H1 (cell line): ENCODE measurements around the gene HOXC11. TPM values are rescaled to one million over a fixed set of nuclear protein-coding genes. Genes with fewer than 3 reads are reported as not detected.
A peak's percentile ranks its signal among the peaks of the same experiment; 100 is the strongest.

Source experiments
- CTCF ChIA-PET: fragments of 300-600 bp; sonication (Branson Sonifier 250); formaldehyde crosslinking; loops from one replicate; lab custom pipeline; 2021; ENCODE audit not compliant: partially characterized antibody; lab: Charles Lee
- POLR2A ChIA-PET: fragments of 300-600 bp; sonication (Branson Sonifier 250); formaldehyde crosslinking; loops from one replicate; lab custom pipeline; 2021; ENCODE audit warnings: inconsistent platforms; ENCODE audit not compliant: partially characterized antibody; lab: Charles Lee
- DNase-seq, 2 experiments: peaks; one replicate each; pipeline versions ENCODE4 v3.0.0 to v3.0.0-alpha.2; 2010 to 2022; ENCODE audit warnings: low spot score in 2 of 2, low read depth in 1 of 2, mixed read lengths in 1 of 2
- FAIRE-seq: peaks from 2 replicates; lab custom pipeline; 2011; peaks lifted over from hg19 to GRCh38; lab: Jason Lieb, UNC
- H2AFZ ChIP-seq: 2 replicates; pipeline ENCODE4 v1.8.1; 2012; ENCODE audit warnings: low read length, inconsistent platforms
- H2AK5ac ChIP-seq: 2 replicates; pipeline ENCODE4 v1.6.1; 2013; ENCODE audit warnings: low read depth, low read length
- H2BK120ac ChIP-seq: replicated peaks from 2 replicates; pipeline ENCODE3; 2013; ENCODE audit warnings: low read depth, low read length, inconsistent platforms
- H2BK12ac ChIP-seq: 2 replicates; pipeline ENCODE4 v1.6.1; 2013; ENCODE audit warnings: low read depth, low read length
- H2BK15ac ChIP-seq: 2 replicates; pipeline ENCODE4 v1.6.1; 2013; ENCODE audit warnings: low read length
- H2BK20ac ChIP-seq: 2 replicates; pipeline ENCODE4 v1.6.1; 2013; ENCODE audit warnings: low read length
- H2BK5ac ChIP-seq: 2 replicates; pipeline ENCODE4 v1.6.1; 2013; ENCODE audit warnings: low read depth, low read length
- H3K14ac ChIP-seq: 2 replicates; pipeline ENCODE4 v1.6.1; 2013; ENCODE audit warnings: inconsistent platforms; ENCODE audit not compliant: insufficient read length
- H3K18ac ChIP-seq: 2 replicates; pipeline ENCODE4 v1.6.1; 2013; ENCODE audit warnings: low read length; ENCODE audit errors: extremely low read depth
- H3K23ac ChIP-seq: 2 replicates; pipeline ENCODE4 v1.6.1; 2013; ENCODE audit warnings: inconsistent platforms; ENCODE audit not compliant: insufficient read length
- H3K23me2 ChIP-seq: 2 replicates; pipeline ENCODE4 v1.6.1; 2013; ENCODE audit warnings: low read depth, low read length
- H3K27ac ChIP-seq: 2 replicates; pipeline ENCODE4 v1.6.1; 2011; ENCODE audit warnings: low read depth, low read length, inconsistent platforms
- H3K27me3 ChIP-seq, 4 experiments: replicated peaks in 1 of 4; 1 replicate in 1 of 4; 2 replicates in 3 of 4; pipeline versions ENCODE4 v1.6.1 to v1.8.1; 2011 to 2013; ENCODE audit warnings: low read length in 3 of 4, mild to moderate bottlenecking in 3 of 4, inconsistent platforms in 2 of 4, mixed read lengths in 2 of 4, moderate library complexity in 1 of 4; ENCODE audit not compliant: control insufficient read depth in 3 of 4, insufficient read depth in 3 of 4; ENCODE audit errors: extremely low read depth in 1 of 4
- H3K36me3 ChIP-seq, 4 experiments: 2 replicates each; pipeline versions ENCODE4 v1.6.1 to v1.8.1; 2011 to 2013; ENCODE audit warnings: mild to moderate bottlenecking in 4 of 4, low read length in 3 of 4, moderate library complexity in 2 of 4, control low read depth in 1 of 4, inconsistent platforms in 1 of 4; ENCODE audit not compliant: insufficient read depth in 4 of 4, control insufficient read depth in 2 of 4
- H3K4ac ChIP-seq: replicated peaks from 2 replicates; pipeline ENCODE3; 2013; ENCODE audit warnings: low read length, low read depth, mixed read lengths, inconsistent platforms; ENCODE audit not compliant: insufficient read length
- H3K4me1 ChIP-seq, 4 experiments: replicated peaks in 1 of 4; 1 replicate in 1 of 4; 2 replicates in 3 of 4; pipeline versions ENCODE4 v1.6.1 to v1.8.1; 2011 to 2013; ENCODE audit warnings: low read length in 3 of 4, inconsistent platforms in 2 of 4, mixed read lengths in 1 of 4; ENCODE audit not compliant: insufficient read depth in 4 of 4, control insufficient read depth in 3 of 4
- H3K4me2 ChIP-seq, 2 experiments: 2 replicates each; pipeline versions ENCODE4 v1.6.1 to v1.8.1; 2011 to 2013; ENCODE audit warnings: low read depth in 2 of 2, low read length in 2 of 2, control low read depth in 1 of 2, inconsistent platforms in 1 of 2, mild to moderate bottlenecking in 1 of 2; ENCODE audit not compliant: insufficient read depth in 1 of 2
- H3K4me3 ChIP-seq, 4 experiments: fragments of 200-600, 300-600 bp in 1 of 4; sonication (generic), shearing (Covaris generic), sonication (Bioruptor Twin) in 1 of 4; 2 replicates each; pipeline versions ENCODE4 v1.5.1 to v1.8.1; 2011 to 2016; ENCODE audit warnings: low read length in 4 of 4, low read depth in 3 of 4, control low read depth in 2 of 4, inconsistent platforms in 2 of 4, mild to moderate bottlenecking in 2 of 4, mixed read lengths in 1 of 4, moderate library complexity in 1 of 4; ENCODE audit not compliant: insufficient read depth in 2 of 4; ENCODE audit errors: extremely low read depth in 1 of 4
- H3K56ac ChIP-seq: replicated peaks from 2 replicates; pipeline ENCODE3; 2013; ENCODE audit warnings: low read depth, mild to moderate bottlenecking, mixed read lengths, low read length, inconsistent platforms; ENCODE audit not compliant: insufficient read length
- H3K79me1 ChIP-seq: 2 replicates; pipeline ENCODE4 v1.6.1; 2013; ENCODE audit warnings: low read depth, low read length, control low read depth
- H3K79me2 ChIP-seq, 2 experiments: 2 replicates each; pipeline versions ENCODE4 v1.6.1 to v1.8.1; 2012 to 2013; ENCODE audit warnings: low read length in 2 of 2, mild to moderate bottlenecking in 2 of 2, inconsistent platforms in 1 of 2; ENCODE audit not compliant: insufficient read depth in 2 of 2, control insufficient read depth in 1 of 2
- H3K9ac ChIP-seq, 4 experiments: replicated peaks in 1 of 4; 1 replicate in 1 of 4; 2 replicates in 3 of 4; pipeline versions ENCODE4 v1.6.1 to v1.8.1; 2011 to 2013; ENCODE audit warnings: low read depth in 3 of 4, low read length in 3 of 4, control low read depth in 2 of 4, mild to moderate bottlenecking in 2 of 4, moderate library complexity in 2 of 4, inconsistent platforms in 1 of 4; ENCODE audit errors: extremely low read depth in 1 of 4
- H3K9me3 ChIP-seq, 2 experiments: 2 replicates each; pipeline versions ENCODE4 v1.6.1 to v1.8.1; 2012 to 2013; ENCODE audit warnings: mild to moderate bottlenecking in 2 of 2, moderate library complexity in 2 of 2, control low read depth in 1 of 2, inconsistent platforms in 1 of 2, low read depth in 1 of 2, low read length in 1 of 2, mixed read lengths in 1 of 2; ENCODE audit not compliant: insufficient read depth in 2 of 2
- H4K20me1 ChIP-seq, 2 experiments: replicated peaks in 1 of 2; 2 replicates each; pipeline versions ENCODE3 to v1.8.1; 2011 to 2013; ENCODE audit warnings: inconsistent platforms in 2 of 2, low read length in 2 of 2, mild to moderate bottlenecking in 1 of 2; ENCODE audit not compliant: insufficient read depth in 2 of 2, control insufficient read depth in 1 of 2
- H4K5ac ChIP-seq: 2 replicates; pipeline ENCODE4 v1.6.1; 2013; ENCODE audit warnings: low read length, low read depth, mixed read lengths, inconsistent platforms; ENCODE audit not compliant: insufficient read length
- H4K8ac ChIP-seq: 2 replicates; pipeline ENCODE4 v1.8.0; 2013; ENCODE audit warnings: mild to moderate bottlenecking, moderate library complexity, low read length, inconsistent platforms; ENCODE audit not compliant: insufficient read depth; ENCODE audit errors: extremely low read depth
- H4K91ac ChIP-seq: replicated peaks from 2 replicates; pipeline ENCODE3; 2013; ENCODE audit warnings: low read length, mixed read lengths, inconsistent platforms; ENCODE audit not compliant: insufficient read length
- CBX8 ChIP-seq: fragments of 300-800, 300-1000 bp; sonication (generic); IDR thresholded peaks from 2 replicates; pipeline ENCODE4 v1.7.1; 2016; ENCODE audit warnings: low read depth, low read length, borderline replicate concordance
- CTCF ChIP-seq, 3 experiments: IDR thresholded peaks; 1 replicate in 2 of 3; 2 replicates in 1 of 3; pipeline versions ENCODE4 v1.5.1 to v1.6.1; 2011; ENCODE audit warnings: low read length in 3 of 3, mild to moderate bottlenecking in 3 of 3, inconsistent platforms in 2 of 3, low read depth in 1 of 3, moderate library complexity in 1 of 3; ENCODE audit not compliant: insufficient read depth in 1 of 3; ENCODE audit errors: control extremely low read depth in 1 of 3
- EZH2 ChIP-seq: fragments of 200-600 bp; sonication (generic); IDR thresholded peaks from 2 replicates; pipeline ENCODE4 v1.7.1; 2012; ENCODE audit warnings: low read depth, mild to moderate bottlenecking, moderate library complexity, low read length, inconsistent platforms; ENCODE audit not compliant: severe bottlenecking
- RNF2 ChIP-seq: fragments of 200-900, 300-1000 bp; sonication (generic); IDR thresholded peaks from 2 replicates; pipeline ENCODE4 v1.7.1; 2016; ENCODE audit warnings: borderline replicate concordance, low read depth, mild to moderate bottlenecking, antibody characterized with exemption, low read length; ENCODE audit not compliant: poor library complexity, severe bottlenecking; ENCODE audit errors: missing control alignments
- SUZ12 ChIP-seq: fragments of 200-600 bp; sonication (generic); IDR thresholded peaks from 2 replicates; pipeline ENCODE4 v1.6.1; 2012; ENCODE audit warnings: mild to moderate bottlenecking, inconsistent platforms, low read length, moderate library complexity, mixed read lengths
- WGBS, 2 experiments: shearing (Covaris generic) in 1 of 2; methylation state at CpG; one replicate each; pipeline versions ENCODE4 v1.1.6 to v1.1.7; 2013 to 2015; ENCODE audit warnings: low lambda C conversion rate in 2 of 2, mixed read lengths in 2 of 2, inconsistent platforms in 1 of 2, low coverage in 1 of 2, missing lambda C conversion rate in 1 of 2; ENCODE audit not compliant: insufficient replicate concordance in 2 of 2, insufficient coverage in 1 of 2, insufficient read length in 1 of 2; ENCODE audit errors: extremely low coverage in 1 of 2, missing lambda C conversion rate in 1 of 2; 5-methylcytosine and 5-hydroxymethylcytosine counted together
- polyA plus RNA-seq, 7 experiments: library from polyadenylated mRNA; depleted of rRNA in 3 of 7; stranded (reverse) in 5 of 7; unstranded in 2 of 7; fragments of >200 nt in 5 of 7; fragments of 200-250 nt in 2 of 7; gene quantifications; 1 replicate in 5 of 7; 2 replicates in 1 of 7; 4 replicates in 1 of 7; pipeline versions ENCODE4 v1.2.1 to v1.2.3, GENCODE V29; 2011 to 2013; ENCODE audit warnings: missing spikeins in 2 of 7, mixed read lengths in 2 of 7
- total RNA-seq: library from RNA; stranded (reverse); fragmentation: NEBNext Ultra II Directional; extraction: Animal tissue kit (Norgen Biotek cat#: 25700); gene quantifications from 2 replicates; pipeline ENCODE4 v1.2.1, GENCODE V29; 2021

Gene HOXC11
- total and polyA plus RNA-seq, 2 of the 8 experiments (the other 6 are each of a cell fraction or from before 2014, with no cell fraction given) = not detected

- Histone ChIP-seq H2BK12ac (0 out of 2 replicates have a peak overlapping the region, but pooled peaks have one; percentile 75), H2AK5ac (no peak overlapping the region), H3K4ac (no peak overlapping the region), H3K27me3 (peaks cover 96 to 100% (median 98%) of the 10 kb centered on the region in 4 experiments), H3K4me2 (no peak overlapping the region), H3K4me3 (no peak overlapping the region), H3K9ac (no peak overlapping the region), H3K56ac (no peak overlapping the region), H3K23ac (no peak overlapping the region), H3K14ac (no peak overlapping the region), H3K27ac (no peak overlapping the region), H2BK15ac (no peak overlapping the region; the same call in 1 of the 2 replicates), H3K36me3 (no peaks in the 10 kb centered on the region), H2BK5ac (no peak overlapping the region), H4K91ac (no peak overlapping the region), H3K79me1 (no peaks in the 10 kb centered on the region), H4K5ac (no peak overlapping the region), H2BK120ac (no peak overlapping the region), H3K4me1 (peaks cover 0 to 4% (median 0%) of the 10 kb centered on the region in 4 experiments; a peak in 2 of 7 replicates), H2AFZ (no peak overlapping the region), H3K18ac (no peak overlapping the region; the same call in 1 of the 2 replicates), H3K23me2 (no peaks in the 10 kb centered on the region)
- WGBS, 2 experiments = 19% methylated on average over 10 of the region's 10 CpGs; no CpG with 5 or more reads in 1 of the 2 experiments
- ChIA-PET POLR2A (interaction anchor here (1.1 kb wide), 1 partner anchor 20 kb away, joined by 3 read pairs; no protein-coding TSS in a partner anchor), CTCF (interaction anchor here (0.7 to 9.7 kb wide), 10 partner anchors 17 to 227 kb away, joined by 3 to 172 read pairs (median 4); partner anchors contain the start of genes HOXC5 and HOXC6)
- no peak for DNase-seq
- TF ChIP-seq EZH2 (peak; percentile 78), CBX8 (peak; percentile 9; the same call in 1 of the 2 replicates), RNF2 (peak; percentile 28), CTCF (IDR thresholded peaks at IDR 0.05; ENCODE audit: control extremely low read depth in 1 of 3, insufficient read depth in 1 of 3, low read depth in 1 of 3, low read length in 3 of 3) (no peak), SUZ12 (peak; percentile 82)
- TF ChIP-seq, all 59 proteins: peak for 4
- Histone ChIP-seq H2BK20ac (no peak overlapping the region), H3K9me3 (no peaks in the 10 kb centered on the region), H3K79me2 (no peaks in the 10 kb centered on the region), H4K8ac (no peak overlapping the region), H4K20me1 (peaks cover 0 to 48% of the 10 kb centered on the region in 2 experiments)
- no peak for FAIRE-seq
Measured at GRCh38 chr12:54010053-54010971, 37.4 kb downstream of the HOXC11 start.
